Mononuclear cell (primary cell): ENCODE measurements around the gene DYSF. TPM values are rescaled to one million over a fixed set of nuclear protein-coding genes. Genes with fewer than 3 reads are reported as not detected.

Experiments
- H3K27me3 ChIP-seq: 2 replicates; pipeline ENCODE4 v1.6.0; 2011; ENCODE audit warnings: low read length, control low read depth; ENCODE audit not compliant: insufficient read depth
- H3K4me1 ChIP-seq: 2 replicates; pipeline ENCODE4 v1.5.1; 2011; ENCODE audit warnings: mild to moderate bottlenecking, low read length, control low read depth; ENCODE audit not compliant: insufficient read depth
- H3K4me3 ChIP-seq: 2 replicates; pipeline ENCODE4 v1.5.1; 2011; ENCODE audit warnings: mild to moderate bottlenecking, low read length, moderate library complexity
- H3K9me3 ChIP-seq: 2 replicates; pipeline ENCODE4 v1.5.1; 2011; ENCODE audit warnings: low read depth, mild to moderate bottlenecking, control low read depth, low read length
- total RNA-seq: library from RNA; depleted of rRNA; stranded (reverse); fragments of >200 nt; gene quantifications from one replicate; pipeline ENCODE4 v1.2.3, GENCODE V29; 2012

DYSF gene
- total RNA-seq, 1 donor = 13.3 TPM

DNA sequence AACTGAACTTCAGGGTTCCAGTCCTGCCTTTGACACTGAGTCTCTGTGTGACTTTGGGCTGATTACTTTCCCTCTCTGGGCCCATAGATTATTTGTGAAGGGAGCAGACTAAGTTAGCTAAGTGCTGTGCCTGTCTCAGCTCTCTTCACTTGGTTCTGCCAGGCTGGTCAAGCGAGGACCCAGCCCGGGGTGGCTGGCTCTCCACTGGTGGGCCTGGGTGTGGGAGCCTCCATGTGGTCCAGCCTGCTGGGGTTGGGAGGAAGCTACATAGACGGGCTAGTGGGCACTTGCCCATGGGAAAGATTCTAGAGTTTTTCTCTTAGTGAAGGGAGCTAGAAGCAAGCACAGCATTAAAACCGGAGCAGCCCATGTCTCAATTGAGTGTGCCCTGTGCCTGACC, 59.0 kb downstream of the DYSF start:
- Histone ChIP-seq H3K4me3 (no peak overlapping the region), H3K4me1 (no peaks in the 10 kb centered on the region), H3K27me3 (no peaks in the 10 kb centered on the region), H3K9me3 (no peaks in the 10 kb centered on the region)

DNA sequence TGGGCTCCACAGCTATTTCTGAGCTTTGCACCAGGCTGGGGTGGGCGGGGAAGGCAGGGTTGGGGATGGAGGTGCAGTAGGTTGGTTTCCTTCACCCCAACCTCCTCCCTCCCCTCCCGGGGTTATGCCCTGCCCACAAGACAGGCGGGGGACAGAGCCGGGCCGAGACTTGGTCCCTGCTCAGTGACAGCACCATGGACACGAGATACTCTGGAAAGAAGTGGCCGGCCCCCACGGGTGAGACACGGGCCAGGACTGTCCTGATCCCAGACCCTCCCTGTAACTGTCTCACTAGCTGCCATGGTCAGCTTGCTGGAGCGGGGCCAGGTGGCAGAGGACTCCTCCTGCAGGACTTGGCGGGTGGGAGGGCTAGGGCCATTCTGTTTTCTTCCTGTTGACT, 59.7 kb downstream of the DYSF start:
- no peaks in the 10 kb centered on the region for H3K27me3 ChIP-seq
- H3K4me1 ChIP-seq = no peaks in the 10 kb centered on the region
- H3K9me3 ChIP-seq = no peaks in the 10 kb centered on the region
- H3K4me3 ChIP-seq = no peak overlapping the region

DNA sequence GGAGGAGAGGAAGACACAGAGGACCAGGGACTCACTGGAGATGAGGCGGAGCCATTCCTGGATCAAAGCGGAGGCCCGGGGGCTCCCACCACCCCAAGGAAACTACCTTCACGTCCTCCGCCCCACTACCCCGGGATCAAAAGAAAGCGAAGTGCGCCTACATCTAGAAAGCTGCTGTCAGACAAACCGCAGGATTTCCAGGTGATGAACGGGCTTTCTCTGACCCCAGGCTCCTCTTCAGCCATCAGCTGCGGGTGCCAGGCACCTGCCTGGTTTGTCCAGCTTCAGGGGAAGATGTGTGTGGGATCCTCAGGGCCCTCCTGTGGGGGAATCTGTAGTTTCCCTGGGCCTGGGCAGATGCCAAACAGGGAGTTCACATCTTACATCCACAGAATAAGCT, 60.4 kb downstream of the DYSF start:
- H3K27me3 ChIP-seq = no peaks in the 10 kb centered on the region
- H3K4me3 ChIP-seq = no peak overlapping the region
- no peaks in the 10 kb centered on the region for H3K9me3 ChIP-seq
- no peaks in the 10 kb centered on the region for H3K4me1 ChIP-seq

DNA sequence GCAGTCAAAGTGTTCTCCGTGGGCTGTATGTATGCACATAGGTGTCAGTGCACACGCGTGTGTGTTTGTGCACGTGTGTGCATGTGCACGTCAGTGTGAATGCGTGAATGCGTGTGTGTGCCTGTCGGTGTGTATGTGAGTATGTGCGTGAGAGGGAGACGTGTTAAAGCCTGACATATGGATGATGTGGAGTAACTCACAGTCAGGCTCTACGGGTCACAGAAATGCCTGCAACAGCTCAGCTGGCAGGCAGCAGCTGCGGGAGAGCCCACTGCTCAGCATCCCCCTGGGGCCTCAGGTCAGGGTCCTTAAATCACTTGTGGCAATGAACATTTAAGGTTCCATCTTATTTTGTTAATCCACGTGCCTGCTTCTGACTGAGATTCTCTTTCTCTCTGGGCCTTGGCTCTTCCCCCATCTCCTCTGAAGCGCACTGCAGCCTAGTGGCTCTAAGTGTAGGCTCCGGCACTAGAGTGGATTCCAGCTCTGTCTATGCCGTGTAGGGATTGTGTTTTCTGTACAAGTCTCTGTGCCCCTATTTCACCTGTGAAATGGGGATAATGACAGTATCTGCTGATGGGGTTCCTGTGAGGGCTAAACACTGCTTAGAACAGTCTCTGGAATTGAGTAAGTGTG, 63.0 kb downstream of the DYSF start:
- Histone ChIP-seq H3K4me3 (no peak overlapping the region), H3K27me3 (no peaks in the 10 kb centered on the region), H3K9me3 (no peaks in the 10 kb centered on the region), H3K4me1 (no peaks in the 10 kb centered on the region)

DNA sequence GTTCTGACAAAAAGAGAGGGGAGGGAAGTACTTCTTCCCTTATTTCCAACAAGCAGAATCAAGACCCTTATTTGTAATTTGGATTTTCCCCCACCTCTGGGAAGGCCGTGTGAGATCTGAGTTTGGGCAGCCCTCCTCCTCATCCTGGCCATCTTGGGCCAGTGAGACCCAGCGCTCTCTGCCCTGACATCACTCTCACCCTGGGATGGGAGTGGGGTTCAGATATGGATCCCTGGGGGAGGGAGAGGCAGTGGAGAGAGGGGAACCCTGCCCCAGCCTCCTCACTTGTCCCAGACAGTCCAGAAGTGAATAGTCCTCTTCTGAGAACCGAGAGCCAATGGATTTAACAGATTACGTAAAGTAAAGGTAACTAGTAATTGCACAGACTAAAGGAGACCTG, 64.5 kb downstream of the DYSF start:
- no peak overlapping the region for H3K4me3 ChIP-seq
- no peaks in the 10 kb centered on the region for H3K27me3 ChIP-seq
- no peaks in the 10 kb centered on the region for H3K9me3 ChIP-seq
- no peaks in the 10 kb centered on the region for H3K4me1 ChIP-seq

DNA sequence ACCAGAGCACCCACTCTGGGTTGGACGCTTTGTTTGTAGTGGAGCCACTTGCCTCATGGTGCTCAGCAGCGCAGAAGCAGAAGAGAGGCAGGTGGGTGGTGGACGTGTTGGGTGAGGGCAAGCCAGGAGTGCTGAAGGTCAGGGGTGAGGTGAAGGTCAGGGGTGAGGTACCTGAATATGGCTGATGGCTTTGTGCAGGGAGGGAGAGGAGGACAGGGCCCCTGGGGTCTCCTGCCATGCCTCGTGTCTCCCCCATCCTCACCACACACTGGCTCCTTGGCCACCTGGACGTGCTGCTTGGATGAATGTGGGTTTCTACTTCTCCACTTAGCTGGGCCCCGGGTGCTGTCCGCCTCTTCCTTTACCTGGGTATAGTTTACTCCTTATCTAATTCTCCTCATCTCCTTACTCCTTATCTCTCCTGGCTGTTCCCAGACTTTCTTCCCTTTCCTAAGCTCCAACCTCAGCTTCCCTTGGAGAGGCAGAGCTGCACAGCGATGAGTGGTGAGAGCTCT, 68.1 kb downstream of the DYSF start:
- Histone ChIP-seq H3K4me1 (no peaks in the 10 kb centered on the region), H3K27me3 (no peaks in the 10 kb centered on the region), H3K4me3 (no peak overlapping the region), H3K9me3 (no peaks in the 10 kb centered on the region)

DNA sequence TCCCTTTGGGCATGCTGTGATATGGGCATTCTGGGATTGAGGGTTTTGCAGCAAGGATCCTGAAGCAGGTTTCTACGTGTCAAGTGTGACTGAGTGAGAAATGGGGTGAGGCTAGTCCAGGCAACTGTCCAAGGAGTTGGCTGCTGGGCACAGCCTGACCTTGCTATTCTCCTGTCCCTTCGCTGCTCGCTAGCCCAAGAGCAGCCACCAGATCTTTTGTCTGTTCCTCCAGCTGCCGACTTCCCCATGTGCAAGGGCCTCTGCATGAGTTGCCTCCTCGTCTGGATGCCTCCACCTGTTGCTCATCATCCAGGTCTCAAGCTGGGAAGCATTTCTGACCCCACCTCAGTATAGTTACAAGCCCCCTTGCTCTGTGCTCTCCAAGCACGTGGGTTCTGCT, 71.1 kb downstream of the DYSF start:
- H3K4me3 ChIP-seq = no peak overlapping the region
- H3K9me3 ChIP-seq = no peaks in the 10 kb centered on the region
- H3K27me3 ChIP-seq = no peaks in the 10 kb centered on the region
- H3K4me1 ChIP-seq = no peaks in the 10 kb centered on the region

DNA sequence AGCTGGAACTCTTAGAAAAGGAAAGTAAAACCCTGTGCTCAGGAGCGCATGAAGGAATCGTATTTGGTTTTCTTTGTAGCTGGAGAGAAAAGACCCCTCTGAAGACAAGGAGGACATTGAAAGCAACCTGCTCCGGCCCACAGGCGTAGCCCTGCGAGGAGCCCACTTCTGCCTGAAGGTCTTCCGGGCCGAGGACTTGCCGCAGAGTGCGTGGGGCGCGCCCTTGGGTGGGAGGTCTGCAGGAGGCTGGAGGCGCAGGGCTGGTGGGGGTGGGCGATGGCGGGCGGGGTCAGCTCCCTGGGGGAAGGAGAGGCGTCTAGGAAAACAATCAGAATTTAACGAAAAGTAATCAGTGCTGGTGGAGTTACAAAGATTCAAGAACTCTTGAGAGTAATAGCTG, 72.8 kb downstream of the DYSF start:
- no peak overlapping the region for H3K4me3 ChIP-seq
- H3K27me3 ChIP-seq = no peaks in the 10 kb centered on the region
- no peaks in the 10 kb centered on the region for H3K4me1 ChIP-seq
- no peaks in the 10 kb centered on the region for H3K9me3 ChIP-seq

DNA sequence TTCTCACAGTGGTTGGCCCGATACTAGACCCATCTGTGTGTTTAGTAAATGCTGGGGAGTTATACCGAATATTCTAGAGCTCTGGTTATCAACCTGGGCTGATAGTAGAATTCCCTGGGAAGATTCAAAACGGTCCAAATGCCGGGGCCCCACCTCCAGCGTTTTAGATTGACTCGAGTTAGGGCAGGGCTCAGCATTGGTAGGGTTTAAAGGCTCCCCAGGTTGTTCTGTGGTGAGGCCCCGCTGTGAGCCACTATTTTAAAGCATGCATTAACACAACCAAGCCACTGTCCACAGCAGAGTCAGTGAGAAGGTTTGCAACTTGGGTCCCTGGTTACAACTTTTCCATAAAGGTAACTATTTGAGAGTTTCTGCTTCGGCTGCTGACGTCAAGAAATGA, 73.6 kb downstream of the DYSF start:
- Histone ChIP-seq H3K4me1 (no peaks in the 10 kb centered on the region), H3K9me3 (no peaks in the 10 kb centered on the region), H3K4me3 (no peak overlapping the region), H3K27me3 (no peaks in the 10 kb centered on the region)

DNA sequence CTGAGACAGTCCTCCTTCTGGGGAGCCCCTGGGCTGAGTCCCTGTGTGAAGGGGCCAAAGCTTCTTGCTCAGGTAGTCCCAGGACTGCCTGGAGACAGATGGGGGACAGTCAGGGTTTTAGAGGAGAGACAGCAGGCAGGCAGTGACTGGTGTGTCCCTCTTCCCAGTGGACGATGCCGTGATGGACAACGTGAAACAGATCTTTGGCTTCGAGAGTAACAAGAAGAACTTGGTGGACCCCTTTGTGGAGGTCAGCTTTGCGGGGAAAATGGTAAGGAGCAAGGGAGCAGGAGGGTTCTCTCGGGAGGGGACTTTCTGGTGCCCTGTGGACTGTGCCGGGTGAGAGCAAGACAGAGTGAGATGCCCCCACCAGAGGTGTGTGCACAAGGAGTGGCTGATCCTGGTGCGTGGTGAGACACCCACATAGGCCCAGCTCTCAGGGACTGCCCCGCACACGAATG, 74.8 kb downstream of the DYSF start:
- Histone ChIP-seq H3K4me3 (no peak overlapping the region), H3K27me3 (no peaks in the 10 kb centered on the region), H3K4me1 (no peaks in the 10 kb centered on the region), H3K9me3 (no peaks in the 10 kb centered on the region)

DNA sequence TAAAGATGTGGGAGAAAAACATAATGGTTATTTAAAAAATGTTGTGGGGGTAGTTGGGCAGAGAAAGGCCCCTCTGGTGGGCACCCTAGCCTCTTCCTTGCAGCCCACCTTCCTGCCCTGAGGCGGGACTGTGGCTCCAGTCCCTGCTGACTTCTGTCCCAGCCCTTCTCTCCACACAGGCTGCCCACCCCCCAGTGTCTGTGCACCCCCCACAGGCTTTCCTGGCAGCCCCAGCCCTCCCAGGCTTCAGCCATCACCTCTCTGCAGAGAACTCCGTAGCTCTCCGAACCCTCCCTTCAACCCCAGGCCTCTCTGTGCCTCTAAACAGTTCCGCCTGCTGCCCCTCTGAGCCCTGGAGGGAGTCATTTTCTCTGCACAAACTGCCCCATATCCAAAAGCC, 75.4 kb downstream of the DYSF start:
- Histone ChIP-seq H3K4me3 (no peak overlapping the region), H3K27me3 (no peaks in the 10 kb centered on the region), H3K9me3 (no peaks in the 10 kb centered on the region), H3K4me1 (no peaks in the 10 kb centered on the region)

DNA sequence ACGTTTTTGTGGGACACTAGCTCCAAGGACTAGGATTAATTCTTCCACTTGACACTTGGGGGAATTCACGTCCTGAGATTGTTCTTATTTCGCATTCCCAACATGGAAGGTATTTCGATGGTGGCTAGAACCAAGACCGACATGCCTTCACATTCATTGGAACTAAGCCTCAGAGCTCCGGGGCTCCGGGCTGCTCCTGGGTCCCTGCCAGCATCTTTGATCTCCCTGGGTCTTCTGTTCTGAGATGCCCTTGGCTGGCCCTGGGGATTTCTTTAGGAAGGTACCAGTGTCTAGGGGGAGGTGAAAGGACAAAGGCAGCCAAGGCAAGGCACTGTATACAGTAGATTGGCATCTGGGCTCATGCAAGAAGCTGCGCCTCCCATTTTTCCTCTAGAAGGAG, 76.8 kb downstream of the DYSF start:
- Histone ChIP-seq H3K4me1 (no peaks in the 10 kb centered on the region), H3K9me3 (no peaks in the 10 kb centered on the region), H3K4me3 (no peak overlapping the region), H3K27me3 (no peaks in the 10 kb centered on the region)

DNA sequence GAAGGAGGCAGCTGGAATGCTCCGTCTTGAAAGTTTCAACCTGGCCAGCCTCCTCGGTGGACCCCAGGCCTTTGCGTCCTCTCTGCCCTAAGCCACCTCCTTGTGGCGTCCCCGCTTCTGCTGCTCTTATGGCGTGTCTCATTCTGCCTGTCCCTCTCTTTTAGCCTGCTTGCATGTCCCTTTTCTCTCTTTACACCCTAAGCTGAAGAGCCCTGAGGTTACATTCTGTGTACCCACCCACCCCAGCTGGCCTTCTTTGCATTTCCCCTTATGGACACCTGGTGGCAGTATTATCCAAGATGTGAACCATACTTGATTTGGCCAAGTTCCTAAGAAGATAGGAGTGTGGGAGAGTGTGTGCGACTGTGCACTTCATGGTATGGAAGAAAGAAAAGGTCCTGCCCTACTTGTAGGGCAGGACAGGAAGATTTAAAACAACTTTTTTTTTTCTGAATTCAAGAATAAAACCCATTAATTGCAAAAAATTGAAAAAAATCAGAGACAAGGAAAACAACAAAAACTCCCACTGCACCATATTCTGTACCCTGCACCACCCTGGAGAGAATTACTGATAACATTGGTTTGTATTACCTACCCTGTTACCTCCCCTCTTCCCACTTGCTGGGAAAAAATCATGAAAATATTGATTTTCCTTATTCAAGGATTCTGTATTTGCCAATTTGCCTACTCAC, 77.4 kb downstream of the DYSF start:
- Histone ChIP-seq H3K27me3 (no peaks in the 10 kb centered on the region), H3K4me1 (no peaks in the 10 kb centered on the region), H3K4me3 (no peak overlapping the region), H3K9me3 (no peaks in the 10 kb centered on the region)

DNA sequence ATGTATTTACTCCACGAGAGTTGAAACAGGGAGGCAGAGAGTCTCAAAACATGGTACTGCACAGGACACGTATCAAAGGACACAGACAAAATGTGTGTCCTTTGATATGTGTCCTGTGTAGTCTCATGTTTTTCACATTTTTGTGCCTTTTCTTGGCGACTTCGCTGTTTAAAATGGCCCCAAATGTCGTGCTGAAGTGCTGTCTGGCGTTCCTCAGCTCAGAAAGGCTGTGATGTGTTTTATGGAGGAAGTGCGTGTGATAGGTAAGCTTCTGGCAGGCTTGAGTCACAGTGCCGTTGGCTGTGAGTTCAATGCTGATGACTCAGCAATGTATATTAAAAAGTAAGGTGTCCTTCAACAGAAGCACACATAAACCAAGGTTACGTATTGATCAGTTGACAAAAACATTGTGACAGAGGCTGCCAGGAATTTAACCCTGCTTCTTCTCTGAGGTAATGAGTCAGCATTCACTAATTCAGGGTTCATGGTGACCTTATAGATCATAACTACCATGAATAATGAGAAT, 78.2 kb downstream of the DYSF start:
- H3K27me3 ChIP-seq = no peaks in the 10 kb centered on the region
- no peak overlapping the region for H3K4me3 ChIP-seq
- no peaks in the 10 kb centered on the region for H3K4me1 ChIP-seq
- no peaks in the 10 kb centered on the region for H3K9me3 ChIP-seq

DNA sequence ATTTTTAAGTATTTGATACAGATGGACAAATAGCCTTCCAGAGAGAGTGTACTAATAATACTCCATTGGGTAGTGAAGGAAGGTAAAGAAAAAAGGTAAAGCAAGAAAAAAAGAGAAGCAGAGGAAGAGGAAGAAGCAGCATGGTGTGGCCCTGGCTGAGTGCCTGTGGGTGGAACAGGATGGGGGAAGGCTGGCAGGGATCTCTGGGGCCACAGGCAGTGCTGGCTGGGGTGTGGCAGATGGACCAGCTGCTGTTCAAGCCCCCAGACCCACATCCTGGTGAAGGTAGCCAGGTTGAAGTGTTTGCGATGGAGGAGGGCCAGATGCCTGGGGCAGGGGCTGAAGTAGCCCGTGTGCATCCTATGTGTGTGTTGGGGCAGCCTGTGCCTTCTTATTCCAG, 79.0 kb downstream of the DYSF start:
- Histone ChIP-seq H3K27me3 (no peaks in the 10 kb centered on the region), H3K4me3 (no peak overlapping the region), H3K9me3 (no peaks in the 10 kb centered on the region), H3K4me1 (no peaks in the 10 kb centered on the region)

DNA sequence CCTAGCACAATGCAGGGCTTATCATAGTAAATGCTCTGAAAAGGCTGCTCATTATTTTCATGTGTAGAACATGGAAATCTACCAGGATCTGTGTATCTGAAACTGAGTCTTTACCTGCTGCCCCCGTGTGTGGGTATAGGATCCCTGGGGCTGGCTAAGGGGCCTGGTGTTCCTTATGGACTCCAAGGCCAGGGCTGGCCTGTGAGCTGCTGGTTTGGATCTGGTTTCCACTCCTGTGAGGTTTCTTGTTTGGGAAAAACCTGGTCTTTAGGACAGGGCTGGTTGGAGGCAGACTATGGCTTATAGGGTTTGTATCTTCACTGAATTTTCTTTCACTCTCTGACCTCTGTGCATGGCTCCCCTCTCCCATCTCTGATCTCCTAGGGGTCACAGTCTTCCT, 80.8 kb downstream of the DYSF start:
- no peak overlapping the region for H3K4me3 ChIP-seq
- no peaks in the 10 kb centered on the region for H3K27me3 ChIP-seq
- no peaks in the 10 kb centered on the region for H3K4me1 ChIP-seq
- H3K9me3 ChIP-seq = no peaks in the 10 kb centered on the region
